Measurements from ENCODE around the gene CYB561A3.

The CYB561A3 gene

GRCh38 chr11:61357894-61358239 lies 3.8 kb downstream of the CYB561A3 start:
- TF ChIP-seq, protein P1, sequence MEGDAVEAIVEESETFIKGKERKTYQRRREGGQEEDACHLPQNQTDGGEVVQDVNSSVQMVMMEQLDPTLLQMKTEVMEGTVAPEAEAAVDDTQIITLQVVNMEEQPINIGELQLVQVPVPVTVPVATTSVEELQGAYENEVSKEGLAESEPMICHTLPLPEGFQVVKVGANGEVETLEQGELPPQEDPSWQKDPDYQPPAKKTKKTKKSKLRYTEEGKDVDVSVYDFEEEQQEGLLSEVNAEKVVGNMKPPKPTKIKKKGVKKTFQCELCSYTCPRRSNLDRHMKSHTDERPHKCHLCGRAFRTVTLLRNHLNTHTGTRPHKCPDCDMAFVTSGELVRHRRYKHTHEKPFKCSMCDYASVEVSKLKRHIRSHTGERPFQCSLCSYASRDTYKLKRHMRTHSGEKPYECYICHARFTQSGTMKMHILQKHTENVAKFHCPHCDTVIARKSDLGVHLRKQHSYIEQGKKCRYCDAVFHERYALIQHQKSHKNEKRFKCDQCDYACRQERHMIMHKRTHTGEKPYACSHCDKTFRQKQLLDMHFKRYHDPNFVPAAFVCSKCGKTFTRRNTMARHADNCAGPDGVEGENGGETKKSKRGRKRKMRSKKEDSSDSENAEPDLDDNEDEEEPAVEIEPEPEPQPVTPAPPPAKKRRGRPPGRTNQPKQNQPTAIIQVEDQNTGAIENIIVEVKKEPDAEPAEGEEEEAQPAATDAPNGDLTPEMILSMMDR (conservative IDR thresholded peaks at IDR 0.05; ENCODE audit: low read length), result no peak
- DNase-seq (ENCODE audit: low read depth), result no peak
- no peak overlapping the region for H3K4me3 ChIP-seq (ENCODE audit: low read length)

GRCh38 chr11:61357233-61357893 lies 4.3 kb downstream of the CYB561A3 start:
- TF ChIP-seq, protein P1 (conservative IDR thresholded peaks at IDR 0.05; ENCODE audit: low read length), result no peak
- H3K4me3 ChIP-seq (ENCODE audit: low read length), result no peak overlapping the region
- no peak for DNase-seq (ENCODE audit: low read depth)

DNA sequence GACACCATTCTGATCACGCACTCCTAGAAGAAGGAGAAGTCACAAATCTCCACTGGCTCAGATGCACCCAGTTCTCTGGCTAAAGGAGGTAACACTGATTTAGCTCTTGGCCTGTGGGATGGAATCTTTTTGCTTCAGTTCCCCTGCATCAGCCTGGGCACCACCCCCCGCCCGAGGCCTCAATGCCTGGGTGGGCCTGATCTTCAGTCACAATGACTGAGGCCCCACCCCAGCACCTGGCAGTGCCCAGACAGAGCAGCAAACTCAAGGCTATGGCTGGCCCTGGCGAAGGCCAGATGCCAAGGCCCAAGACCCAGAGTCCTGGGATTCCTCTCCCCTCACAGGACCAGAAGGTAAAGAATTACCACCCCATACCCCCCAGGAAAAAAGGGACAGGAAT lies 5.0 kb downstream of the CYB561A3 start:
- DNase-seq (ENCODE audit: low read depth), result no peak
- no peak overlapping the region for H3K4me3 ChIP-seq (ENCODE audit: low read length)
- TF ChIP-seq, protein P1 (conservative IDR thresholded peaks at IDR 0.05; ENCODE audit: low read length), result no peak

DNA sequence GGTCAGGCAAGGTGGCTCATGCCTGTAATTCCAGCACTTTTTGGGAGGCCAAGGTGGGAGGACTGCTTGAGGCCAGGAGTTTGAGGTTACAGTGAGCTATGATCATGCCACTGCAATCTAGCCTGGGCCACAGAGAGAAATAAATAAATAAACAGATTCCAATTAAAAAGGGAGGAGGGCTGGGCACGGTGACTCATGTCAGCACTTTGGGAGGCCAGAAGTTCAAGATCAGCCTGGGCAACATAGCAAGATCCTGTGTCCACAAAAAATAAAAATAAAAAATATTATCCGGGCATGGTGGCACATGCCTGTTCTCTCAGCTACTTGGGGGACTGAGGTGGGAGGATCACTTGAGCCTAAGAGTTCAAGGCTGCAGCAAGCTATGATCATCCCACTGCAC lies 7.5 kb downstream of the CYB561A3 start:
- H3K4me3 ChIP-seq (ENCODE audit: low read length), result no peak overlapping the region
- DNase-seq (ENCODE audit: low read depth), result no peak
- TF ChIP-seq, protein P1 (conservative IDR thresholded peaks at IDR 0.05; ENCODE audit: low read length), result no peak

DNA sequence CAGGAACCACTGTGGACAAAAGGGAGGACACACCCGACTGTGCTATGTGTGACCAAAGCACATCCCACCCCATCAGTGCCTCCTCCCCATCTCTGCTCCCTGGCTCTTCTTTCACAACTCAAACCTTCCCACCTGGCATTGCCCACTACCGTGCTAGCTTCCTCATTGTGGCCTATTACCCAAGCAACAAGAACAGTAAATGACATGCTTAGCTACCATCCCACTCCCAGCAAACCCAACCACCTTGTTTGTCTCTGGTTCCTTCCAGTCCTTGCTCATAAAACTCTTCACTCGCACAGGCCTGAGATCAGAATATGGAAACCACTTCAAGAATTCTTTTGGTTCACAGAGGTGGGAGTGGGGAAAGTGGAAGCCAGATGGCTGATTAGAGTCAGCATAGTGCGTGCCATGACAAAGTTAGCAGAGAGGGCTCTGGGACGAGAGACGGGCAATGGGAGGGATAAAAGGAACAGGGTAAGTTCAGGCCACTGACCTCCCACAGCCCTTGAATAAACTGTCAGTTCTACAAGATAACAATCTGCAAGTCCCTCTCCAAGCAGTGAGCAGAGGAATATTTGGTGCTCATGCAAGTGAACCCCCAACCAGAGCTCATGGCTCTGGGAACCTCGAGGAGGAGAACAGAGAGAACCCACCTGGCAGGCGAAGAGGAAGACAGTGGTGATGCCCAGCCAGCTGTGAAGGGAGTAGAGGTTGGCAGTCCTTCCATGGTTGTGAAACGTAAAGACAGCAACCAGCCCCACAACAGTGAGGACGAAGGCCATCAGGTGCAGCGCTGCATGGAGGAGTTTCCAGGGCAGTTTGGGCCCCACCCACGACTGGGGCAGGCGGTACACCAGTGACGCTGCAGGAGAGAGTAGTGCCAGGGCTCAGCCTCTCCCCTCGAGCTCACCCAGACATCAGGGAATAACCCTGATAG lies 8.3 kb downstream of the CYB561A3 start:
- no peak overlapping the region for H3K4me3 ChIP-seq (ENCODE audit: low read length)
- TF ChIP-seq, protein P1 (conservative IDR thresholded peaks at IDR 0.05; ENCODE audit: low read length), result no peak
- DNase-seq (ENCODE audit: low read depth), result no peak

- H3K4me3 ChIP-seq (ENCODE audit: low read length), result no peak overlapping the region
- no peak for DNase-seq (ENCODE audit: low read depth)
- TF ChIP-seq, protein P1 (conservative IDR thresholded peaks at IDR 0.05; ENCODE audit: low read length), result no peak
Observed at GRCh38 chr11:61352038-61352437, 9.6 kb downstream of the CYB561A3 start.

GRCh38 chr11:61350803-61351202 lies 10.9 kb downstream of the CYB561A3 start:
- TF ChIP-seq, protein P1 (conservative IDR thresholded peaks at IDR 0.05; ENCODE audit: low read length), result no peak
- DNase-seq (ENCODE audit: low read depth), result no peak

More at GRCh38 chr11:61350803-61351202, 10.9 kb downstream of the CYB561A3 start:
- H3K4me3 ChIP-seq (ENCODE audit: low read length), result no peak overlapping the region

All from AG10803 (cell line).